H1 (cell line): Measurements from ENCODE around the gene CCDC141. TPM values are rescaled to one million over a fixed set of nuclear protein-coding genes. Genes with fewer than 3 reads are reported as not detected.

Experiments used
- CHD2 ChIP-seq: IDR thresholded peaks from 2 replicates; pipeline ENCODE4 v1.6.1; 2012; ENCODE audit warnings: low read length, improper control_type of control experiment
- POLR2A ChIP-seq, 2 experiments: IDR thresholded peaks; 1 replicate in 1 of 2; 2 replicates in 1 of 2; pipeline ENCODE4 v1.6.1; 2011; ENCODE audit warnings: low read depth in 2 of 2, low read length in 2 of 2, mild to moderate bottlenecking in 2 of 2; ENCODE audit errors: control extremely low read depth in 1 of 2
- POLR2AphosphoS5 ChIP-seq: IDR thresholded peaks from 2 replicates; pipeline ENCODE4 v1.6.1; 2011; ENCODE audit warnings: low read depth, low read length
- RXRA ChIP-seq: IDR thresholded peaks from 2 replicates; pipeline ENCODE4 v1.6.1; 2011; ENCODE audit warnings: low read depth, mild to moderate bottlenecking, low read length, moderate library complexity; ENCODE audit not compliant: insufficient read depth
- polyA plus RNA-seq, 7 experiments: library from polyadenylated mRNA; depleted of rRNA in 3 of 7; stranded (reverse) in 5 of 7; unstranded in 2 of 7; fragments of >200 nt in 5 of 7; fragments of 200-250 nt in 2 of 7; gene quantifications; 1 replicate in 5 of 7; 2 replicates in 1 of 7; 4 replicates in 1 of 7; pipeline versions ENCODE4 v1.2.1 to v1.2.3, GENCODE V29; 2011 to 2013; ENCODE audit warnings: missing spikeins in 2 of 7, mixed read lengths in 2 of 7
- total RNA-seq: library from RNA; stranded (reverse); fragmentation: NEBNext Ultra II Directional; extraction: Animal tissue kit (Norgen Biotek cat#: 25700); gene quantifications from 2 replicates; pipeline ENCODE4 v1.2.1, GENCODE V29; 2021

Gene CCDC141
- total and polyA plus RNA-seq, 2 of the 8 experiments (the other 6 are each of a cell fraction or from before 2014, with no cell fraction given) = 0.56 to 21.6 TPM

DNA sequence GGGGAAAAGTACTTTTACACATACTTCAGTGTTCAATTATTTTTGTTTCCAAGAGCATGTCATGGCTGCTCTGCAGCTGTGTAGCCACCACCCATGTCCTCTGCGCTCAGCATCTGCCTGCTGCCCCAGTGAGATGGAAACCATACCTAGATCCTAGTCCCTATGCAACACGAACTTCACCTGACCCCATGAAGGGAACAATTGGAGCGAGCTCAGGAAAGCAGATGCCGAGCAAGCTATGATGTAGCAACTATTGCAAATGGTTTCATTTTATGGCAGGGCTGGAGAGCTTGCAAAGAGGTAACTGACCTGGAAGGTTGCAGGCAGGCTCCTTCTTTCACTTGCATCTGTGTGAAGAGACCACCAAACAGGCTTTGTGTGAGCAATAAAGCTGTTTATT, 1.3 kb upstream of the CCDC141 start (continued):
- TF ChIP-seq POLR2AphosphoS5 (no peak), RXRA (no peak), CHD2 (no peak), POLR2A (IDR thresholded peaks at IDR 0.05; ENCODE audit: control extremely low read depth in 1 of 2, low read depth in 2 of 2, low read length in 2 of 2) (no peak)
- TF ChIP-seq, all 59 proteins: peak for 0
